CD4-positive, alpha-beta T cell treated with Interleukin-17A for 4 hours (primary cell): ENCODE data around the gene RANBP3.

ENCODE experiments used
- DNase-seq: peaks from one replicate; pipeline ENCODE4 v3.0.0-alpha.2; 2020; ENCODE audit warnings: mixed read lengths

The RANBP3 gene

GRCh38 chr19:5921516-5922160 is 56.3 kb downstream of the RANBP3 start:
- DNase-seq = no peak

GRCh38 chr19:5918463-5919079 is 59.4 kb downstream of the RANBP3 start:
- DNase-seq = no peak

- no peak for DNase-seq
Measured at GRCh38 chr19:5917431-5918107, 60.4 kb downstream of the RANBP3 start.

GRCh38 chr19:5916181-5916708 is 61.7 kb downstream of the RANBP3 start:
- DNase-seq = no peak

- DNase-seq = no peak
Measured at GRCh38 chr19:5915782-5916165, 62.2 kb downstream of the RANBP3 start.

- no peak for DNase-seq
Measured at GRCh38 chr19:5914946-5915781, 62.8 kb downstream of the RANBP3 start.

GRCh38 chr19:5914358-5914774 is 63.6 kb downstream of the RANBP3 start:
- DNase-seq = no peak

GRCh38 chr19:5913739-5914357 is 64.1 kb downstream of the RANBP3 start, which contains the start of gene CAPS:
TSS of gene CAPS (plus strand) at chr19:5914254. CDS start at chr19:5914407, 153 bp downstream.
- DNase-seq = no peak

GRCh38 chr19:5911366-5911765 is 66.6 kb downstream of the RANBP3 start:
- no peak for DNase-seq

- no peak for DNase-seq
Measured at GRCh38 chr19:5910638-5910907, 67.4 kb downstream of the RANBP3 start.

GRCh38 chr19:5908773-5909442 is 69.0 kb downstream of the RANBP3 start:
- no peak for DNase-seq

- DNase-seq = no peak
Measured at GRCh38 chr19:5907241-5907640, 70.7 kb downstream of the RANBP3 start.

- DNase-seq = no peak
Measured at GRCh38 chr19:5905114-5905778, 72.7 kb downstream of the RANBP3 start.

GRCh38 chr19:5904352-5905113 is 73.4 kb downstream of the RANBP3 start, which contains the start of gene VMAC:
TSS of gene VMAC (plus strand) at chr19:5904872. CDS start at chr19:5904891, 19 bp downstream.
- DNase-seq = peak; percentile 100

- DNase-seq = peak; percentile 97
Measured at GRCh38 chr19:5903624-5904351, 74.2 kb downstream of the RANBP3 start, which contains the start of gene NDUFA11. TSS of gene NDUFA11 (minus strand) at chr19:5903790. CDS start at chr19:5903708, 82 bp downstream.

GRCh38 chr19:5903056-5903623 is 74.8 kb downstream of the RANBP3 start:
- DNase-seq = no peak

GRCh38 chr19:5900976-5901375 is 77.0 kb downstream of the RANBP3 start:
- no peak for DNase-seq

- no peak for DNase-seq
Measured at GRCh38 chr19:5899728-5900526, 78.0 kb downstream of the RANBP3 start.
